Activated naive CD8-positive, alpha-beta T cell treated with anti-CD3 and anti-CD28 coated beads, Interleukin-2, amount 50 U/mL, for 16 hours (primary cell): ENCODE data around the gene BTBD2.

Experiments
- DNase-seq: peaks from one replicate; pipeline ENCODE4 v3.0.0-alpha.2; 2020; ENCODE audit warnings: low read depth, low spot score

BTBD2 gene

DNA sequence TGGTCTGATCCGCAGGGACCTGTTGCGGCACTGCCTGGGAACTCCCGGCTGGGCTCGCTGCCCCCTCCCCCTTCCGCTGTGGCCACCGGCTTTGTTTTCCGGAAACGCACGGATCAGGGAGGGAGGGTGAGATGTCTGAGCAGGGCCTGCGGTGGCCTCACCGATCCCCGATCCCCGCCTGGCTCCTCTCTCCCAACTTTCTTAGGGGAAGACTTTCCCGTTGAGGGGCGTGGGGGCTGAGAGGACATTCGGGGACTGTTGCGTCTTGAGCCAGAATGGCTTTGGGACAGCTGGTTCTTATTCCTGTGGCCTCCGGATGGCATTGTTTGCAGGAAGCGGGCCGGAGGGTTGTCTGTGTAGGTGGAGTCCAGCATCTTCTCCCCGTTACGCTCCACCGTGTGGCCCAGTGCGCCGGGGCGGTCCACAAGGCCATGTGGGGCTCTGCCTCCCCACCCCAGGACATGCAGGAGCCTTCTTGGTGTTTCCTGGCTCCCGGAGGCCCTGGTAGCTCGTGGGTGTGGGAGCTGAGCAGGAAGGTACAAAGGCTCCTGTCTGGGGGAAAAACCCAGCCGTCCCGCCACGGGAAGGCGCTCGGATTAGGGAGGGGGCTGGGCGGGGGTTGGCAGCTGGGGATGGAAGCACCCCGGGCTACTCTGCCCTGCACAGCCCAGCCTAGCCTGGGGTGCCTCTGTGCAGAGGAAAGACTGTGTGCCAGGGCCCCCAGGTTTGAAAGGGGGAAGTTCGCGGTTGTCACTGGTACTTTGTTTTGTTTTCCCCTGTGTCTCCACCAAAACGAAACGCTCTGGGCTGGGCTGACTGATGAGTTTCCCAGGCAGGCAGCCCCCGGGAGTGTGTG is 73.2 kb downstream of the BTBD2 start:
- DNase-seq, result peak; percentile 26

DNA sequence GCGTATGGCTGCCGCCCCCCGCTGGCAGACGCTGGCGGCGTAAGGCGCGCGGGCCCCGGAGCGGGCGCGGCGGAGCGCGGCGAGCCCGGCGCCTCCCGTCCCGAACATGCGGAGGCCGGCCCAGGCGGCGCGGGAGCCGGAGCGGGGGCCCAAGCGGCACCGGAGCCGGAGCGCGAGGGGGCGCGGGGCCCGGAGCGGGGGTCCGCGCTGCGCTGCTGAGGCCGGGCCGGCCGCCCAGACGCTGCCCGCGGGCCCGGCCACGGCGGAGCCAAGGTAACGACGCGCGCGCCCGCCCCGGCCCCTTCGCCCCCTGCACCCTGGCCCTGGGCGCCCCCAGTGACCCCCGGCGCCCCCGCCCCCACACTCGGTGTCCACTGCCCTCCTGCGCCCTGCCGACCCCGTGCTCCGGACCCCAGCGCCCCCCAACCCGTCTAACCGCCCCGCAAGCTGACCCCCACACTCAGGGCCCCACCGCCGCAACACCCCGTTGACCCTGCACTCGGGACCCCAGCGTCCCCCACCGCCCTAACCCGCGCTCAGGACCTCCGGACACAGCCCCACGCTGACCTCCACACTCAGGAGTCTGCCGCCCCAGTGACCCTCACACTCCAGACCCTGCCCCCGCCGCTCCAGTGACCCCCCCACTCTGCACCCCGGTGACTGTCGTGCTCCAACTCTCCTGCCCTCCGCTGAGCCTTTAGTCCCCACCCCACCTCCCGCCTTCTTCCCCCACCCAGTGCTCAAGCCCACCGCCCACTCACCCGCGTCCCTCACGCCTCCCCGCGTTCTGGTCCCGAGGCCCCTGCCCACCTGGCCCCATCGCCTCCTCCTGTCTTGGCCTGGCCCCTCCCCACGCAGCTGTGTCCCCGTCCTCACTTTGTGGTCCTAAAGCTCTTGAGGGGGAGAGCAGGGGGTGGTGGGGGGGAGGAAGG is 74.1 kb downstream of the BTBD2 start, which contains the start of gene CSNK1G2:
CSNK1G2 (plus strand) TSS at position 27 of the 932 bp plus-strand sequence. CDS start 28,601 bp downstream, outside the sequence.
- DNase-seq, result no peak

DNA sequence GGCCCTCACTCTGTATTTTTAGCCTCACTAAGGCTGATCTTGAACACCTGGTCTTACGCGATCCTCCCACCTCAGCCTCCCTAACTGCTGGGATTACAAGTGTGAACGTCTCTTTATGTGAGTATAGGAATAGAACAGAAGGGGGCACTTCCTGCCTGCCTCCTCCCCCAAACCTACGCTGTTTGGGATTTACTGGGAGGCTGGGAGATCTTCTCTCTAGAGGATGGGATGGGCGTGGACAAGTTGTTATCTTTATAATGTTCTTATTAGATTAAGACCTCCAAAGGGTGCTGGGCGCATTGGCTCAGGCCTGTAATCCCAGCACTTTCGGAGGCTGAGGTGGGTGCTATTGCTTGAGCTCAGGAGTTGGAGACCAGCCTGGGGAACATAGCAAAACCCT is 77.4 kb downstream of the BTBD2 start:
- no peak for DNase-seq

DNA sequence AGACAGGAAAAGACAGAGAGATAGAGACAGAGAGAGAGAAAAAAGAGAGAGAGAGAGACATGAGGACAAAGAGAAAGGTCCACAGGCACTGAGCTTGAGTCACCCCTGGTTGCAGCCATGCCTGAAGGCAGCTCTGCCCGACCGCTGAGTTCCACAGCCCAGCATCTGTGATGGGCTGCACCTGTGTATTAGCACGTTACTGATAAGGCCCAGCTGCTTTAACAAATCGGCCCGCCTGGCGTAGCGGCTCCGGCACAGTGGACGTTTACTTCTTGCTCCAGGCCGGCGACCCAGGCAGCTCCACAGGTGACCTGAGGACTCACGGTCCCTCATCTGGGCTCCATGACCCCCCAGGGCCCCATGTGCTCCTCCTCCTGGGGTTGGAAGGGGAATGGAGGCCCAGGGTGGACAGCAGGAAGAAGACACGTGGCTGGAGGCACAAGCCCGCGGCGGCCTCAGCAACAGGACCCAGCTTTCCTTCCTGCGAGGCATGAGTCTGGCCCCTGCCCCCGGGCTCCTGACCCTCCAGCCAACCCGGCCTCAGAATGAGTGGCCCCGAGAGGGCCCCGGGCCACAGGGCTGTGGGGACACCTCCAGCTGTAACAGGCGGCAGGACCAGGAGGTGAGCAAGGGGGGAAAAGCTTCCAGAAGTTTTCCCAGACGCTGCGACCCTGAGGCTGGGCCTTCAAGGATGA is 78.5 kb downstream of the BTBD2 start:
- DNase-seq, result no peak

DNA sequence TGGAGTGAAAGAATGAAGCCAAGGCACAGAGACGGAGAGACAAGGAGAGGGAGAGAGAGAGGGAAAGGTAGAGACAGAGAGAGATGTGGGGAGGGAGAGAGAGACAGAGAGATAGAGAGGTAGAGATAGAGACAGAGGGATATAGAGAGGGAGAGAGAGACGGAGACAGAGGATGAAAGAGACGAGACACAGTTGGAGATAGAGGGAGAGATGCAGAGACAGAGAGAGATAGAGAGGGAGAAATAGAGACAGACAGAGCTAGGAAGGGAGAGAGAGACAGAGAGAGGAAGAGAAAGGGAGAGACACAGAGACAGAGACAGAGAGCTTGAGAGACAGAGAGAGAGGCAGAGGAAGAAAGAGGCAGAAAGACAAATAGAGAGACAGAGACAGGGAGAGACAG is 79.1 kb downstream of the BTBD2 start:
- no peak for DNase-seq

DNA sequence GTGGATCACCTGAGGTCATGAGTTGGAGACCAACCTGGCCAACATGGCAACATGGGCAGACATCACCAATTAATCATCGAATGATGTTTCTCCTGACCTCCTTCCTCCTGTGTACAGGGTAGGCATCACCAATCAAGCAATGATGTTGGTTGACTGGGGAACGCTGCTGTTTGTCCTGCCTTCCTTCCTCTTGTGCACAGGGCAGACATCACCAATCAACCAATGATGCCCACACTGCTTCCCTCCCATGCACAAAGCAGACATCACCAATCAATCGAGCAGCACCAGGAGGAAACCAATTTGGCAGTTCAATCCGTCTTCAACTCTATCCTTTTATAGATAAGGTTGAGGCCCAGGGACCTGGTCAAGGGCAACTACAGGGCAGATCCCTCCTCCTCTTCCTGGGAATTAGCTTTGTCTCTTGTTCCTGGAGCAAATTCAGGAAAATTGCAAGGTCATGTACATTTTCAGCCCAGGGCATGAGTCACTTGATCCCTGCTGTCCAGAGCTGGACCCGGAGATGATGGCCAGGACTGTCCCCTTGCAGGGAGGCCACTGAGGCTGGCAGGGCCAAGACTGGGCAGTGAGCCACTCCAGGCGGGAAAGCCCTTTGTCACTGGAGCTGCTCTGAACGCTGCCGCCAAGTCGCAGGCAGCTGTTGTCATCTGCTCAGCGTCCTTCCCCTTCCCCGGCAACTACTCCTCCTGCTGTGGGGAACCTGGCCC is 79.9 kb downstream of the BTBD2 start:
- no peak for DNase-seq
